OCI-LY1 (cell line): ENCODE results near the gene SPRN.

Experiments used
- H2AFZ ChIP-seq: fragments of 200-600 bp; sonication (generic), shearing (Covaris generic); 2 replicates; pipeline ENCODE4 v1.6.0; 2014; ENCODE audit warnings: antibody characterized with exemption, mild to moderate bottlenecking, low read length
- H3F3A ChIP-seq: fragments of 200-600 bp; sonication (generic), shearing (Covaris generic); 2 replicates; pipeline ENCODE4 v1.6.0; 2014; ENCODE audit warnings: mild to moderate bottlenecking, antibody characterized with exemption, low read length, moderate library complexity; ENCODE audit not compliant: insufficient read depth
- H3K27ac ChIP-seq: fragments of 200-600 bp; sonication (generic); 2 replicates; pipeline ENCODE4 v1.5.1; 2014; ENCODE audit warnings: low read length, mixed run types, mild to moderate bottlenecking, low read depth; ENCODE audit not compliant: poor library complexity, severe bottlenecking
- H3K27me3 ChIP-seq: fragments of 200-600 bp; sonication (generic); 2 replicates; pipeline ENCODE4 v1.6.0; 2014; ENCODE audit warnings: antibody characterized with exemption, mild to moderate bottlenecking, low read length, moderate library complexity; ENCODE audit not compliant: insufficient read depth
- H3K36me3 ChIP-seq: fragments of 200-600 bp; sonication (generic); 2 replicates; pipeline ENCODE4 v1.6.1; 2014; ENCODE audit warnings: mild to moderate bottlenecking, antibody characterized with exemption, low read length, moderate library complexity, mixed read lengths; ENCODE audit not compliant: insufficient read depth
- H3K4me1 ChIP-seq: fragments of 200-600 bp; sonication (generic); 2 replicates; pipeline ENCODE4 v1.5.1; 2014; ENCODE audit warnings: mild to moderate bottlenecking, low read length, moderate library complexity; ENCODE audit not compliant: insufficient read depth, severe bottlenecking
- H3K4me2 ChIP-seq: fragments of 200-600 bp; sonication (generic), shearing (Covaris generic); 2 replicates; pipeline ENCODE4 v1.6.1; 2014; ENCODE audit warnings: low read length
- H3K4me3 ChIP-seq: fragments of 200-600 bp; sonication (generic); 2 replicates; pipeline ENCODE4 v1.5.1; 2014; ENCODE audit warnings: low read length, low read depth, mild to moderate bottlenecking, mixed read lengths; ENCODE audit not compliant: poor library complexity, severe bottlenecking
- H3K79me2 ChIP-seq: fragments of 200-600 bp; shearing (Covaris generic); 2 replicates; pipeline ENCODE4 v1.6.1; 2016; ENCODE audit warnings: mixed run types, low read length, mixed read lengths; ENCODE audit not compliant: insufficient read depth
- H3K9ac ChIP-seq: fragments of 200-600 bp; sonication (generic), shearing (Covaris generic); 2 replicates; pipeline ENCODE4 v1.6.1; 2014; ENCODE audit warnings: mild to moderate bottlenecking, low read length, mixed read lengths
- H3K9me2 ChIP-seq: fragments of 200-600 bp; sonication (generic), shearing (Covaris generic); 2 replicates; pipeline ENCODE4 v1.6.1; 2014; ENCODE audit warnings: low read depth, mild to moderate bottlenecking, low read length, mixed read lengths
- H3K9me3 ChIP-seq: fragments of 200-600 bp; shearing (Covaris generic); 2 replicates; pipeline ENCODE4 v1.6.1; 2014; ENCODE audit warnings: low read length, mixed read lengths
- H4K20me1 ChIP-seq: fragments of 200-600 bp; sonication (generic), shearing (Covaris generic); 2 replicates; pipeline ENCODE4 v1.6.0; 2016; ENCODE audit warnings: mild to moderate bottlenecking, low read length; ENCODE audit not compliant: insufficient read depth
- CTCF ChIP-seq: fragments of 200-600 bp; sonication (generic), shearing (Covaris generic); IDR thresholded peaks from 2 replicates; pipeline ENCODE4 v1.5.1; 2017; ENCODE audit warnings: mild to moderate bottlenecking, antibody characterized with exemption, low read length, moderate library complexity, mixed read lengths
- EZH2 ChIP-seq: fragments of 200-600 bp; sonication (generic), shearing (Covaris generic); IDR thresholded peaks from 2 replicates; pipeline ENCODE4 v1.8.0; 2017; ENCODE audit warnings: borderline replicate concordance, mixed run types, mild to moderate bottlenecking, antibody characterized with exemption, low read length, moderate library complexity, mixed read lengths

Gene SPRN

GRCh38 chr10:133461027-133461426, 36.6 kb upstream of the SPRN start:
- no peak overlapping the region for H3K27ac ChIP-seq
- H3K4me3 ChIP-seq = no peak overlapping the region
- no peaks in the 10 kb centered on the region for H3K9me3 ChIP-seq
- H2AFZ ChIP-seq = no peak overlapping the region
- peaks cover 3% of the 10 kb centered on the region; the same call in 1 of the 2 replicates for H3K36me3 ChIP-seq
- H3K79me2 ChIP-seq = no peaks in the 10 kb centered on the region
- no peaks in the 10 kb centered on the region for H3F3A ChIP-seq
- no peak overlapping the region for H3K9ac ChIP-seq
- H3K9me2 ChIP-seq = no peaks in the 10 kb centered on the region
- H4K20me1 ChIP-seq = no peaks in the 10 kb centered on the region
- H3K4me2 ChIP-seq = no peak overlapping the region
- no peaks in the 10 kb centered on the region for H3K27me3 ChIP-seq
- TF ChIP-seq EZH2 (no peak), CTCF (no peak)
- no peaks in the 10 kb centered on the region for H3K4me1 ChIP-seq

- Histone ChIP-seq H3K79me2 (no peaks in the 10 kb centered on the region), H3K4me2 (no peak overlapping the region), H3K9me2 (no peaks in the 10 kb centered on the region), H3K4me3 (no peak overlapping the region), H2AFZ (no peak overlapping the region), H3K4me1 (peaks cover 2% of the 10 kb centered on the region), H3F3A (no peaks in the 10 kb centered on the region), H3K9ac (no peak overlapping the region), H3K27me3 (no peaks in the 10 kb centered on the region), H3K36me3 (peaks cover 3% of the 10 kb centered on the region; the same call in 1 of the 2 replicates), H3K9me3 (no peaks in the 10 kb centered on the region), H3K27ac (no peak overlapping the region), H4K20me1 (no peaks in the 10 kb centered on the region)
- TF ChIP-seq CTCF (no peak), EZH2 (no peak)
Observed at GRCh38 chr10:133460208-133460769, 35.9 kb upstream of the SPRN start.

- no peak for TF ChIP-seq EZH2
- TF ChIP-seq CTCF = no peak
- H3K4me2 ChIP-seq = no peak overlapping the region
- H3K9ac ChIP-seq = no peak overlapping the region
- H3K79me2 ChIP-seq = no peaks in the 10 kb centered on the region
- H3K9me3 ChIP-seq = no peaks in the 10 kb centered on the region
- no peaks in the 10 kb centered on the region for H3K9me2 ChIP-seq
- H3F3A ChIP-seq = no peaks in the 10 kb centered on the region
- peaks cover 4% of the 10 kb centered on the region for H3K4me1 ChIP-seq
- no peaks in the 10 kb centered on the region for H4K20me1 ChIP-seq
- H3K27ac ChIP-seq = no peak overlapping the region
- no peak overlapping the region for H3K4me3 ChIP-seq
- no peaks in the 10 kb centered on the region for H3K27me3 ChIP-seq
- no peak overlapping the region for H2AFZ ChIP-seq
- H3K36me3 ChIP-seq = peaks cover 3% of the 10 kb centered on the region; the same call in 1 of the 2 replicates
Observed at GRCh38 chr10:133459454-133460207, 35.2 kb upstream of the SPRN start.
